HT-29 (cell line): Measurements from ENCODE around the gene TIGD3. TPM values are rescaled to one million over a fixed set of nuclear protein-coding genes. Genes with fewer than 3 reads are reported as not detected.

ENCODE experiments used
- total RNA-seq: library from RNA; depleted of rRNA; stranded (reverse); fragments of >200 nt; shearing (Covaris generic); gene quantifications from 2 replicates; pipeline ENCODE4 v1.2.3, GENCODE V29; 2014; rRNA removed

Gene TIGD3
- total RNA-seq, 1 experiment from 2014 or later: 2.9 TPM

Other genes starting within 250 kb of the TIGD3 start
- 84.4 and 113 TPM in 2 replicates for gene TM7SF2, start 242.9 kb upstream of the TIGD3 start, total RNA-seq
- gene ZNHIT2, start 237.1 kb upstream of the TIGD3 start, total RNA-seq: 104 and 115 TPM in 2 replicates
- gene FAU, start 232.6 kb upstream of the TIGD3 start, total RNA-seq: 835 and 863 TPM in 2 replicates
- 153 and 200 TPM in 2 replicates for gene MRPL49, start 232.4 kb upstream of the TIGD3 start, total RNA-seq
- 21.7 and 32.1 TPM in 2 replicates for gene SYVN1, start 220.2 kb upstream of the TIGD3 start, total RNA-seq
- gene SPDYC, start 184.5 kb upstream of the TIGD3 start, total RNA-seq: not detected in 2 replicates
- 594 and 654 TPM in 2 replicates for gene CAPN1, start 172.8 kb upstream of the TIGD3 start, total RNA-seq
- 24.8 and 27.5 TPM in 2 replicates for gene POLA2, start 92.8 kb upstream of the TIGD3 start, total RNA-seq
- gene CDC42EP2, start 39.9 kb upstream of the TIGD3 start, total RNA-seq: 30.9 and 36.5 TPM in 2 replicates
- gene DPF2, start 20.9 kb upstream of the TIGD3 start, total RNA-seq: 28.8 and 30.2 TPM in 2 replicates
- gene SLC25A45, start 27.9 kb downstream of the TIGD3 start, total RNA-seq: 5.8 and 8.8 TPM in 2 replicates
- gene FRMD8, start 31.9 kb downstream of the TIGD3 start, total RNA-seq: 102 and 106 TPM in 2 replicates
- gene NEAT1, start 68.0 kb downstream of the TIGD3 start, total RNA-seq: 50.1 and 61.5 TPM in 2 replicates
- 1,827 and 2,040 TPM in 2 replicates for gene MALAT1, start 144.3 kb downstream of the TIGD3 start, total RNA-seq
- gene SCYL1, start 170.3 kb downstream of the TIGD3 start, total RNA-seq: 177 and 182 TPM in 2 replicates
- gene LTBP3, start 203.6 kb downstream of the TIGD3 start, total RNA-seq: 146 and 164 TPM in 2 replicates
- 137 and 158 TPM in 2 replicates for gene ZNRD2, start 215.7 kb downstream of the TIGD3 start, total RNA-seq
- gene FAM89B, start 217.8 kb downstream of the TIGD3 start, total RNA-seq: 122 and 127 TPM in 2 replicates
- 125 and 149 TPM in 2 replicates for gene EHBP1L1, start 221.3 kb downstream of the TIGD3 start, total RNA-seq
- 1.2 and 2.5 TPM in 2 replicates for gene KCNK7, start 241.0 kb downstream of the TIGD3 start, total RNA-seq